ENCODE measurements around the gene ATP8A2. TPM values are rescaled to one million over a fixed set of nuclear protein-coding genes. Genes with fewer than 3 reads are reported as not detected.

The ATP8A2 gene
- total and polyA plus RNA-seq, 9 donors: 0.23 to 0.95 (median 0.35) TPM

- WGBS, 3 donors: 71 to 84% (median 81%) methylated on average over 1 of the region's 1 CpG
- no peaks in the 10 kb centered on the region for H3K36me3 ChIP-seq
- H3K4me3 ChIP-seq: no peak overlapping the region
- no peak overlapping the region for H3K27ac ChIP-seq
- DNase-seq: no peak
- no peaks in the 10 kb centered on the region for H3K4me1 ChIP-seq (ENCODE audit: insufficient read depth)
- intact Hi-C loops (cut with DNase I): no loop called here
- TF ChIP-seq EP300 (IDR thresholded peaks at IDR 0.05) (no peak), CTCF (IDR thresholded peaks at IDR 0.05) (no peak), POLR2A (IDR thresholded peaks at IDR 0.05) (no peak)
- H3K27me3 ChIP-seq: no peaks in the 10 kb centered on the region
- H3K9me3 ChIP-seq: no peaks in the 10 kb centered on the region
Observed at GRCh38 chr13:25397763-25398162, 26.0 kb downstream of the ATP8A2 start.

GRCh38 chr13:25400925-25401324 is 29.2 kb downstream of the ATP8A2 start:
- DNase-seq: no peak
- WGBS, 3 donors: 12 to 46% (median 20%) methylated on average over 6 of the region's 6 CpGs

GRCh38 chr13:25401958-25402357 is 30.2 kb downstream of the ATP8A2 start:
- no peak for DNase-seq
- Histone ChIP-seq H3K4me1 (ENCODE audit: insufficient read depth) (no peaks in the 10 kb centered on the region), H3K27ac (no peak overlapping the region), H3K27me3 (no peaks in the 10 kb centered on the region), H3K9me3 (no peaks in the 10 kb centered on the region), H3K4me3 (no peak overlapping the region), H3K36me3 (no peaks in the 10 kb centered on the region)
- TF ChIP-seq EP300 (IDR thresholded peaks at IDR 0.05) (no peak), CTCF (IDR thresholded peaks at IDR 0.05) (no peak), POLR2A (IDR thresholded peaks at IDR 0.05) (no peak)
- intact Hi-C loops (cut with DNase I): no loop called here
- 80 to 81% (median 81%) methylated on average over 7 of the region's 7 CpGs for WGBS, 3 donors

More at GRCh38 chr13:25400925-25401324, 29.2 kb downstream of the ATP8A2 start:
- Histone ChIP-seq H3K27ac (no peak overlapping the region), H3K36me3 (no peaks in the 10 kb centered on the region), H3K4me1 (ENCODE audit: insufficient read depth) (no peaks in the 10 kb centered on the region), H3K9me3 (no peaks in the 10 kb centered on the region), H3K27me3 (no peaks in the 10 kb centered on the region), H3K4me3 (no peak overlapping the region)
- no peak for TF ChIP-seq POLR2A (IDR thresholded peaks at IDR 0.05)
- no peak for TF ChIP-seq CTCF (IDR thresholded peaks at IDR 0.05)
- no peak for TF ChIP-seq EP300 (IDR thresholded peaks at IDR 0.05)
- intact Hi-C loops (cut with DNase I): no loop called here

GRCh38 chr13:25406377-25406776 is 34.6 kb downstream of the ATP8A2 start:
- intact Hi-C loops (cut with DNase I): no loop called here
- 88 to 100% (median 95%) methylated on average over 1 of the region's 1 CpG for WGBS, 3 donors
- no peak overlapping the region for H3K4me3 ChIP-seq
- TF ChIP-seq POLR2A (IDR thresholded peaks at IDR 0.05): no peak
- no peak for TF ChIP-seq EP300 (IDR thresholded peaks at IDR 0.05)
- TF ChIP-seq CTCF (IDR thresholded peaks at IDR 0.05): no peak
- no peak for DNase-seq
- no peaks in the 10 kb centered on the region for H3K9me3 ChIP-seq
- H3K27me3 ChIP-seq: no peaks in the 10 kb centered on the region
- H3K4me1 ChIP-seq (ENCODE audit: insufficient read depth): no peaks in the 10 kb centered on the region
- H3K36me3 ChIP-seq: no peaks in the 10 kb centered on the region
- H3K27ac ChIP-seq: no peak overlapping the region
